ENCODE measurements around the gene EIF3D. TPM values are rescaled to one million over a fixed set of nuclear protein-coding genes. Genes with fewer than 3 reads are reported as not detected.

Gene EIF3D
- total and polyA plus RNA-seq, 9 of the 15 experiments (the other 6 are each of a cell fraction or from before 2014, with no cell fraction given) = 191 to 422 (median 279) TPM

DNA sequence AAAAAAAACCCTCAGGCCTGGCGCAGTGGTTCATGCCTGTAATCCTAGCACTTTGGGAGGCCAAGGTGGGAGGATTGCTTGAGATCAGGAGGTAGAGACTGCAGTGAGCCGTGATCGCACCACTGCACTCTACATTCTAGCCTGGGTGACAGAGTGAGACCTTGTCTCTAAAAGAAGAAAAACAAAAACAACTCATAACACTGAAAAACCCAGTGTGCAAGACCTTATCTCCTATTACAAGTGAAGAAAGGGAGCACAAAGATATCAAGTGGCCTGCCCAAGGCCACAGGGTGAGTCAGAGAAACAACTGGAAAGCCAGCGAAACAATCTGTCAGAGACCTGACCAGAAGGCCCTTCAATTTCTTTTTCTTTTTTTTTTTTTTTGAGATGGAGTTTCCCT, 50.0 kb downstream of the EIF3D start (continued):
- TF ChIP-seq ZNF584 (CRISPR knock-in tag; IDR thresholded peaks at IDR 0.05; ENCODE audit: low read depth) = no peak
- TF ChIP-seq RNF2 (IDR thresholded peaks at IDR 0.05) = peak; percentile 28; the same call in 1 of the 2 replicates
- no peak for TF ChIP-seq PTRF (tag; IDR thresholded peaks at IDR 0.05)
- TF ChIP-seq ZNF24 (IDR thresholded peaks at IDR 0.05) = 0 out of 2 replicates have a peak, but pooled peaks have one; percentile 45
- no peak for TF ChIP-seq FOXA1 (IDR thresholded peaks at IDR 0.05; ENCODE audit: borderline replicate concordance)
- TF ChIP-seq ZNF766 (CRISPR knock-in tag; conservative IDR thresholded peaks at IDR 0.05) = 0 out of 2 replicates have a peak, but pooled peaks have one; percentile 16
- TF ChIP-seq KLF16 (IDR thresholded peaks at IDR 0.05) = peak; percentile 51; the same call in 1 of the 2 replicates
- TF ChIP-seq NFE2 (IDR thresholded peaks at IDR 0.05; ENCODE audit: low read depth) = peak; percentile 33; the same call in 1 of the 2 replicates
- TF ChIP-seq, protein P1, sequence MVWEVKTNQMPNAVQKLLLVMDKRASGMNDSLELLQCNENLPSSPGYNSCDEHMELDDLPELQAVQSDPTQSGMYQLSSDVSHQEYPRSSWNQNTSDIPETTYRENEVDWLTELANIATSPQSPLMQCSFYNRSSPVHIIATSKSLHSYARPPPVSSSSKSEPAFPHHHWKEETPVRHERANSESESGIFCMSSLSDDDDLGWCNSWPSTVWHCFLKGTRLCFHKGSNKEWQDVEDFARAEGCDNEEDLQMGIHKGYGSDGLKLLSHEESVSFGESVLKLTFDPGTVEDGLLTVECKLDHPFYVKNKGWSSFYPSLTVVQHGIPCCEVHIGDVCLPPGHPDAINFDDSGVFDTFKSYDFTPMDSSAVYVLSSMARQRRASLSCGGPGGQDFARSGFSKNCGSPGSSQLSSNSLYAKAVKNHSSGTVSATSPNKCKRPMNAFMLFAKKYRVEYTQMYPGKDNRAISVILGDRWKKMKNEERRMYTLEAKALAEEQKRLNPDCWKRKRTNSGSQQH (CRISPR knock-in tag; IDR thresholded peaks at IDR 0.05) = no peak
- TF ChIP-seq, protein P2, sequence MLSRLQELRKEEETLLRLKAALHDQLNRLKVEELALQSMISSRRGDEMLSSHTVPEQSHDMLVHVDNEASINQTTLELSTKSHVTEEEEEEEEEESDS (CRISPR knock-in tag; IDR thresholded peaks at IDR 0.05) = no peak
- TF ChIP-seq NEUROD1 (IDR thresholded peaks at IDR 0.05; ENCODE audit: borderline replicate concordance, low read depth, low read length, partially characterized antibody) = no peak
- TF ChIP-seq NFXL1 (CRISPR knock-in tag; IDR thresholded peaks at IDR 0.05) = no peak
- TF ChIP-seq MEIS2 (IDR thresholded peaks at IDR 0.05; ENCODE audit: partially characterized antibody) = peak; percentile 43
- TF ChIP-seq CBFA2T2 (conservative IDR thresholded peaks at IDR 0.05) = peak; percentile 88
- TF ChIP-seq, protein P3, sequence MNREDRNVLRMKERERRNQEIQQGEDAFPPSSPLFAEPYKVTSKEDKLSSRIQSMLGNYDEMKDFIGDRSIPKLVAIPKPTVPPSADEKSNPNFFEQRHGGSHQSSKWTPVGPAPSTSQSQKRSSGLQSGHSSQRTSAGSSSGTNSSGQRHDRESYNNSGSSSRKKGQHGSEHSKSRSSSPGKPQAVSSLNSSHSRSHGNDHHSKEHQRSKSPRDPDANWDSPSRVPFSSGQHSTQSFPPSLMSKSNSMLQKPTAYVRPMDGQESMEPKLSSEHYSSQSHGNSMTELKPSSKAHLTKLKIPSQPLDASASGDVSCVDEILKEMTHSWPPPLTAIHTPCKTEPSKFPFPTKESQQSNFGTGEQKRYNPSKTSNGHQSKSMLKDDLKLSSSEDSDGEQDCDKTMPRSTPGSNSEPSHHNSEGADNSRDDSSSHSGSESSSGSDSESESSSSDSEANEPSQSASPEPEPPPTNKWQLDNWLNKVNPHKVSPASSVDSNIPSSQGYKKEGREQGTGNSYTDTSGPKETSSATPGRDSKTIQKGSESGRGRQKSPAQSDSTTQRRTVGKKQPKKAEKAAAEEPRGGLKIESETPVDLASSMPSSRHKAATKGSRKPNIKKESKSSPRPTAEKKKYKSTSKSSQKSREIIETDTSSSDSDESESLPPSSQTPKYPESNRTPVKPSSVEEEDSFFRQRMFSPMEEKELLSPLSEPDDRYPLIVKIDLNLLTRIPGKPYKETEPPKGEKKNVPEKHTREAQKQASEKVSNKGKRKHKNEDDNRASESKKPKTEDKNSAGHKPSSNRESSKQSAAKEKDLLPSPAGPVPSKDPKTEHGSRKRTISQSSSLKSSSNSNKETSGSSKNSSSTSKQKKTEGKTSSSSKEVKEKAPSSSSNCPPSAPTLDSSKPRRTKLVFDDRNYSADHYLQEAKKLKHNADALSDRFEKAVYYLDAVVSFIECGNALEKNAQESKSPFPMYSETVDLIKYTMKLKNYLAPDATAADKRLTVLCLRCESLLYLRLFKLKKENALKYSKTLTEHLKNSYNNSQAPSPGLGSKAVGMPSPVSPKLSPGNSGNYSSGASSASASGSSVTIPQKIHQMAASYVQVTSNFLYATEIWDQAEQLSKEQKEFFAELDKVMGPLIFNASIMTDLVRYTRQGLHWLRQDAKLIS (CRISPR knock-in tag; IDR thresholded peaks at IDR 0.05) = 0 out of 2 replicates have a peak, but pooled peaks have one; percentile 58
- TF ChIP-seq TCF3 (CRISPR knock-in tag; IDR thresholded peaks at IDR 0.05) = peak; percentile 86
- TF ChIP-seq, protein P4, sequence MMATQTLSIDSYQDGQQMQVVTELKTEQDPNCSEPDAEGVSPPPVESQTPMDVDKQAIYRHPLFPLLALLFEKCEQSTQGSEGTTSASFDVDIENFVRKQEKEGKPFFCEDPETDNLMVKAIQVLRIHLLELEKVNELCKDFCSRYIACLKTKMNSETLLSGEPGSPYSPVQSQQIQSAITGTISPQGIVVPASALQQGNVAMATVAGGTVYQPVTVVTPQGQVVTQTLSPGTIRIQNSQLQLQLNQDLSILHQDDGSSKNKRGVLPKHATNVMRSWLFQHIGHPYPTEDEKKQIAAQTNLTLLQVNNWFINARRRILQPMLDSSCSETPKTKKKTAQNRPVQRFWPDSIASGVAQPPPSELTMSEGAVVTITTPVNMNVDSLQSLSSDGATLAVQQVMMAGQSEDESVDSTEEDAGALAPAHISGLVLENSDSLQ (IDR thresholded peaks at IDR 0.05) = peak; percentile 55; the same call in 1 of the 2 replicates
- TF ChIP-seq, protein P5, sequence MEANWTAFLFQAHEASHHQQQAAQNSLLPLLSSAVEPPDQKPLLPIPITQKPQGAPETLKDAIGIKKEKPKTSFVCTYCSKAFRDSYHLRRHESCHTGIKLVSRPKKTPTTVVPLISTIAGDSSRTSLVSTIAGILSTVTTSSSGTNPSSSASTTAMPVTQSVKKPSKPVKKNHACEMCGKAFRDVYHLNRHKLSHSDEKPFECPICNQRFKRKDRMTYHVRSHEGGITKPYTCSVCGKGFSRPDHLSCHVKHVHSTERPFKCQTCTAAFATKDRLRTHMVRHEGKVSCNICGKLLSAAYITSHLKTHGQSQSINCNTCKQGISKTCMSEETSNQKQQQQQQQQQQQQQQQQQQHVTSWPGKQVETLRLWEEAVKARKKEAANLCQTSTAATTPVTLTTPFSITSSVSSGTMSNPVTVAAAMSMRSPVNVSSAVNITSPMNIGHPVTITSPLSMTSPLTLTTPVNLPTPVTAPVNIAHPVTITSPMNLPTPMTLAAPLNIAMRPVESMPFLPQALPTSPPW (CRISPR knock-in tag; IDR thresholded peaks at IDR 0.05) = peak; percentile 35; the same call in 1 of the 2 replicates
- peak; percentile 82 for TF ChIP-seq SMARCE1 (IDR thresholded peaks at IDR 0.05)
- TF ChIP-seq BCOR (IDR thresholded peaks at IDR 0.05) = peak; percentile 59
- TF ChIP-seq MTA2 (IDR thresholded peaks at IDR 0.05; ENCODE audit: low read depth) = peak; percentile 41; the same call in 1 of the 2 replicates

Measured in K562 (cell line).